OCI-LY7 (cell line): ENCODE results near the gene ZNF429.

Experiments used
- EZH2phosphoT487 ChIP-seq: fragments of 200-600 bp; sonication (generic); IDR thresholded peaks from 2 replicates; pipeline ENCODE4 v1.6.1; 2018; ENCODE audit warnings: low read depth, borderline replicate concordance, mild to moderate bottlenecking, mixed run types, antibody characterized with exemption, low read length, moderate library complexity, mixed read lengths
- TF ChIP-seq, protein P1 (sequence below): fragments of 200-600 bp; sonication (generic); conservative IDR thresholded peaks from 2 replicates; pipeline ENCODE4 v1.5.1; 2014; ENCODE audit warnings: mild to moderate bottlenecking, antibody characterized with exemption, low read length, moderate library complexity, mixed read lengths

GRCh38 chr19:21463449-21464105 is 41.8 kb upstream of the ZNF429 start:
- TF ChIP-seq, protein P1, sequence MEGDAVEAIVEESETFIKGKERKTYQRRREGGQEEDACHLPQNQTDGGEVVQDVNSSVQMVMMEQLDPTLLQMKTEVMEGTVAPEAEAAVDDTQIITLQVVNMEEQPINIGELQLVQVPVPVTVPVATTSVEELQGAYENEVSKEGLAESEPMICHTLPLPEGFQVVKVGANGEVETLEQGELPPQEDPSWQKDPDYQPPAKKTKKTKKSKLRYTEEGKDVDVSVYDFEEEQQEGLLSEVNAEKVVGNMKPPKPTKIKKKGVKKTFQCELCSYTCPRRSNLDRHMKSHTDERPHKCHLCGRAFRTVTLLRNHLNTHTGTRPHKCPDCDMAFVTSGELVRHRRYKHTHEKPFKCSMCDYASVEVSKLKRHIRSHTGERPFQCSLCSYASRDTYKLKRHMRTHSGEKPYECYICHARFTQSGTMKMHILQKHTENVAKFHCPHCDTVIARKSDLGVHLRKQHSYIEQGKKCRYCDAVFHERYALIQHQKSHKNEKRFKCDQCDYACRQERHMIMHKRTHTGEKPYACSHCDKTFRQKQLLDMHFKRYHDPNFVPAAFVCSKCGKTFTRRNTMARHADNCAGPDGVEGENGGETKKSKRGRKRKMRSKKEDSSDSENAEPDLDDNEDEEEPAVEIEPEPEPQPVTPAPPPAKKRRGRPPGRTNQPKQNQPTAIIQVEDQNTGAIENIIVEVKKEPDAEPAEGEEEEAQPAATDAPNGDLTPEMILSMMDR, result no peak
- TF ChIP-seq EZH2phosphoT487, result no peak
